GM21528 (cell line): ENCODE results near the gene ADRA2B.
"Not testable (repeated sequence)": the region's sequence is repeated elsewhere in the genome, so short reads cannot be mapped to it uniquely, and the experiment has no call there.

ENCODE experiments used
- ATAC-seq: cut with Tn5 transposase; IDR thresholded peaks from one replicate; pipeline ENCODE4 v1.9.1; 2021; ENCODE audit warnings: mild to moderate bottlenecking, moderate library complexity; ENCODE audit not compliant: unreplicated experiment, low FRiP score

The ADRA2B gene

DNA sequence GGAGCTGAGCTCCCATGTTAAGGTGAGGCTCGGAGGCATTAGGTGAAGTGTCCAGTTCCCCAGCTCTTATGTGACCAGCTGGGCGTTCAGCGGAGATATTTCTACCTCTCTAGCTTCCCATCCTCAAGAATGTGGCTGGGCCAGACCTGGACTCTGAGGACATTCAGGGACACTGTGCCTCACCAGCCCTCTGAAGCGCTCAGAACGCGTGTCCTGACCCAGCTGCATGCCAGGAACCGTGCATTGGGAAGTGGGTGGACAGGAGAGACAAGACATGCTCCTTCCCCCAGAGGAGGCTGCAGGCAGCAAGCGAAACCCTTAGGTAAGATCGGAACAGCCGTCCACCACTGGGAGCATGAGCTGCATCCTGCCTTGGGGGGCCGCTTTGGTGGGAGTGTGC is 43.6 kb downstream of the ADRA2B start:
- no peak for ATAC-seq

DNA sequence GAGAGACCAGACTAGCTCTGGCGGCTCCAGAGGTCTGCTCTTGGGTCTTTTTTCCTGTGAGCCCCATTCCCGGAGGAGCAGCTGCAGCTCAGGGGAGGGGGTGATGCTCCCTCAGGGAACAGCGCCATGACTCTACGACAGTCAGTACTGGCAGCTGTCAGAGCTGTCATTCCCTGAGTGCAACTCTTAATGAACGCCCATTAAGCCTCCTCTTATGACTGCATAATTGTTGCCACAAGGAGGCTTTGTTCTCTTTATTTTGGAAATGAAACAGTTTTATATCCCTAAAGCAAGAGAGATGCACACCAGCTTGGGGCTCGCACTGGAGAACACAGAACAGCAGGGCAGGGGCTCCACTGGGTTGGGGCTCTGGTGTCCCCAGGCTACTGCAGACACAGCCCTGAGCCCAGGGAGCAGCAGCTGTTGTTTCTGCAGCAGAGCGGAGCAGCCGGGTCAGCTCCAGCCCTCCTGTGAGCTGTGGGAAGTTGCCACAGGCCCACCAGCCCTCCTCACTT is 44.3 kb downstream of the ADRA2B start:
- ATAC-seq = not testable (repeated sequence)

DNA sequence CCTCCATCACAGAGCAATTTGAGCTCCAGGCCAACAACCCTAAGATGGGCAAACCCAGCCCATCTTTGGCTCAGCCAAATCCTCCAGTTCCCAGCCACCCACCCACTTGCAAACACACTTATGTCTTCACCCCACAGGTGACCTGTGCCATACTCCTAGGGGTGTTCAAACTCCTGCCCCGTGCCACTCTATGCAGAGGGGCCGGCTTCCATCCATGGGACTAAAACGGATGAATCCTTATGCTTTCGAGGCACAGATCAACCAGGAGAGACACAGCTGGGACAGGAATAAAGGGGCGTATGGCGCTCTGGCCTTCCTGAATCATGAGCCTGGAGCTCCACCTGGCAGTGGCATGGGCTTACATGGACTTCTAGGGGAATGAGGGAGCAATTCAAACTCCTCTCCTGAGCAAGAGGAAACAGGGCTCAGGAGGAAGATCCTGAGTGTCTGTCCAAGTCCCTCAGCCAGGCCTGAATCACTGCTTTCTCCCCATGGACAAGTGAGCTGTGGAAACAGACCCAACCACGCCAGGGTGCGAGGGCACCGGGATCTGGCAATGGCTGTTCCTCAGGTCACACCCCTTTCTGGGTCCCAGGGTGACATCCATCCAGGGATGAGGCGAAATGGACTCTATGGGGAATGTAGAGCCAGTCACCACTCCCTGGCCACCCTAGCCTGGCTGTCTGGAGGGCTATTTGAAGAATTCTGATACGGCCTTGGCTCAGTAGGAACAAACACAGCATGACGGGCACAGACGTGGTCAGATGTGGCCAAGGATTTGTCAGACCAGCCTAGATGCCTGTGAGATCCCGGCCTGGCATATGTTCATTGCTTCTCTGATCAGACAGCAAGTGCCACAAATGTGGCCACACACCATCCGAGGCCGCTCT is 45.0 kb downstream of the ADRA2B start:
- ATAC-seq = not testable (repeated sequence)

DNA sequence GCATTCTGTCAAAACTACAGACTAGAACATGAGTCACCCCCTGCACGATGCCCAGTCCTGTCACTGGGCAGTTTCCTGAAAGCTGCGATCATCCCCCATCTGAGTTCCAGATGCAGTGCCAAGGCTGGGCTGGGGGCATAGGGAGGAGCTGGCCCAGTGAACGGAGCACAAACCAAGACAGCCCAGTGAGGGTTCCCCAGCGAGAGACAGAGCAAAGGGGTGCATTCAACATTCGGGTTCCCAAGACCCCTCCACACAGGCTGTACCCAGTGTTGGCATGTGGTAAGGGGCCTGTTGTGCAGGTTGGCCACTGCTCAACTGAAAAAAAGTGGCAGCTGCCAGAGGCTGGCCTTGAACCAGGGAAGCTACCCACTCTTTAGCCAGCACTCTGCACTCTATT is 46.0 kb downstream of the ADRA2B start:
- ATAC-seq = not testable (repeated sequence)

GRCh38 chr2:96069878-96070277 is 46.5 kb downstream of the ADRA2B start:
- not testable (repeated sequence) for ATAC-seq

DNA sequence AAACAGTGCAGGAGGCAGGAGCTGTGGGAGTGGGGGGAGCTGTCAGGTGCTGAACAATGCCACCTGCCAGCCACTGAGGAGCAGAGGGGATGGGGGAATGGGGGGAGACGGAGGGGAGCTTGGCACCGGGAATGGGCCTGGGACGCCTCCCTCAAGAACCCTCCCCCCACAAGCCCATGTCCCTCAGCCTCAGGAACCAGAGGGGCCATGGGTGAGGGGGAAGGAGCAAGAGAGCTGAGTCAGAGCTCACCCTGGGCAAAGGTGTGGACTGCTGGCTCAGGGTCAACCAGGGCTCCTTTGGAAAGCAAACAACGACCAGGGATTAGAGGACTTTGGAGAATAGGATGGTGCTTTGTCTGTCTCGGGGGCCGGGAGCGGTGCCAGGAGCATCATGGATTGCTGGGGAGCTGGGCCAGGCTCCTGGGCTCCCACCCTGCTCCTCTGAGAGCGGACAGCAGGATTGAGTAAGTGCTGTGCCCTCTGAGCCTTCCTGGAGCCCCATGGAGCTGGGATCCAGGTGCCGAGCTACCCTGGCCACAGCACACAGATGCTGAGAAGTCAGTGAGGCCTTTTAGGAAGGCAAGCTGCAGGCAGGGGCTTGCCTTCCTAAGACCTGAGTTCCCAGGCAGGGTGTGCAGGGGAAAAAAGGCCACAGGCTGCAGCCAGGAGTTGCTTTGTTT is 48.3 kb downstream of the ADRA2B start:
- ATAC-seq = not testable (repeated sequence)

DNA sequence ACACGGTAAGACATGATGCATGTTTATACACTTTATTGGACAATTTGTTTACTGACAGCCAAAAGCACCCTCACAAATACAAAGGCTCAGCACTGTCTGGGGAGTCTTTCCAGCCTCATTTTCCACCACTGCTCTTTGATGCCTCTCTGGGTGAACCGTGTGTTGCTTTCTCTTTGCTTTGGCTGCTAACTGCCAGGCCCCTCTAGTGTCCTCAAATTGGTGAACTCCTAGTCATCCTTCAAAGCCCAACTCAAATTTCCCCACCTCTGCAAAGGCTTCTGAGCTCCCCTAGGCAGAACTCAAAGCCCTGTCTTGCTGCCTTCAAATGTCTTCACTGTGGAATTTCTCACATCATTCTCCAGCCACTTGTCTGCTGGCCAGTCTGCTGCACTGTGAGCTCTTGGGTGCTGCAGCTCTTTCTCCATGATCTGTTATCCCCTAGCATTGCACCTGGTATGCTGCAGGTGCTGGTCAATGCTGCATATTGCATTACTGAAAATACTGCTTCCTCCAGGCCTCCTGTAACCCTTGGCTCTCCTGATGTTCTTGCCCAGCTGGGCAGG is 49.2 kb downstream of the ADRA2B start:
- ATAC-seq = not testable (repeated sequence)

DNA sequence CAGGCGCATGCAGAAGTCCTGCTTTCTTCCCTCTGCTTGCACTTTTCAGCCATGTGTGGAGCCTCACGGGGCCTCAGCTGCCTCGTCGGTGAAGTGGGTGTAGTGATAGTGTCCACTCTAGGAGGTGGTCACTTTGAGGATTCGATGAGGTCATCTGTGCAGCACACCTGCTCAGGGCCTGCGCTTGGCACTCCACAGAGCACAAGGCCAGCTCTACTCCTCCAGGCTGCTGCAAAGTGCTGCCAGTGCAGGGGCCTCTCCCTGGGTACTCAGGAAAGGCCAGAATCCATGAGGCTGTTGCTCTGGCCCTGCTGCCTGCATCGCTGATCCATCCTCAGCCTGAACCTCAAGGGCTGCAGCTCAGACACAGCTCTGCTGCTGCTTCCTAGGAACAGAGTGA is 49.9 kb downstream of the ADRA2B start:
- not testable (repeated sequence) for ATAC-seq

DNA sequence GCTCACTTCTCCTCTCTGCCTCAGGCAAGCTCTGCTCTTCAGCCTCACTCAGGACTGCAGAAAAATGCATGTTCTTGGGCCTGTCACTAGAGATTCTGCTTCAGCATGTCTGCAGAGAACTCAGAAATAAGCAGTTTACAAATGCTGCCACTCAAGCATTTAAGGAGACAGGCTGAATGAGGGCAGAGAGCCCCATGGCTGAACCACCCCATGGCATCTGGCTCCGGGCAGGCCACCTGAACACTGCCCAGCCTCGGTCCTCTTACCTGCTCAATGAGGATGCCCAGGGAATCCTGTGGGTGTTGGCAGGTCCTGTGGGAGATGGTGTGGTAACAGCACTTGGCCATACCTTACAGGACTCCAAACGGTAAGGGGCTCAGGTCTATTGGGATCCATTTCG is 50.4 kb downstream of the ADRA2B start:
- not testable (repeated sequence) for ATAC-seq

DNA sequence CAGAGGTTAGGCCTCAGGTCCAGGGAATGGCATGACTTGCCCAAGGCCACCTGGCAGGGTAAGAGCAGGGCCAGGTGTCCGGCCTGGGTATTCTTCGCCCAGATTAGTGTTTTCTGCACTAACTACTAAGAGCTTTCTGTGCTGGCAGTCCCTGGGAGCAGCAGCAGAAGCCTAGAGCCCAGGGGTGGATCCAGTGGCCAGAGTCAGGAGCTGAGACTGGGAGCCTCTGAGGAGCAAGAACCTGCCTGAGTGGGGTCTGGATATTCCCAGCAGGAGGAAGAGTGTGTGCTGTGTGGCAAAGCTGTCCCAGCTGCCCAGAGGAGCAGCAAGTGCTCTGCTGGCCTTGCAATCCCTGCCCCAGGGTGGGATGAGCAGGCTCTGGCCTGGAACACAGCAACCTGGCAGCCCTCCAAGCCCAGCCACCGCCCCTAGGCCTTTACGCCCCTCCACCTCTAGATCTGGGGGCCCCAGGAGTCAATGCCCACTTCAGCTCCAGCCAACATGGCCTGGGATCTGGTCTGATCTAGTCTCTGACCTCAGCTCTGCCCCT is 50.9 kb downstream of the ADRA2B start:
- ATAC-seq = no peak

DNA sequence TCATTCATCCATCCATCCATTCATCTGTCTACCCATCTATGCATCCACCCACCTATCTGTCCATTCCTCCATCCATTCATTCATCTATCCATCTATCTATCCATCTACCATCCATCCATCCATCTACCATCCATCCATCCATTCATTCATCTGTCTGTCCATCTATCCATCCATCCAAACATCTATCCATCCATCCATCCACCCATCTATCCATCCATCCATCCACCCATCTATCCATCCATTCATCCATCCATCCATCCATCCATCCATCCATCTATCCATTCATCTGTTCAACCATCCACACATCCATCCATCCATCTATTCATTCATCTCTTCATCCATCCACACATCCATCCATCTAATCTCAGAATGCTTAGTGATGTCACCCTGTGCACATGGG is 51.6 kb downstream of the ADRA2B start:
- ATAC-seq = not testable (repeated sequence)

DNA sequence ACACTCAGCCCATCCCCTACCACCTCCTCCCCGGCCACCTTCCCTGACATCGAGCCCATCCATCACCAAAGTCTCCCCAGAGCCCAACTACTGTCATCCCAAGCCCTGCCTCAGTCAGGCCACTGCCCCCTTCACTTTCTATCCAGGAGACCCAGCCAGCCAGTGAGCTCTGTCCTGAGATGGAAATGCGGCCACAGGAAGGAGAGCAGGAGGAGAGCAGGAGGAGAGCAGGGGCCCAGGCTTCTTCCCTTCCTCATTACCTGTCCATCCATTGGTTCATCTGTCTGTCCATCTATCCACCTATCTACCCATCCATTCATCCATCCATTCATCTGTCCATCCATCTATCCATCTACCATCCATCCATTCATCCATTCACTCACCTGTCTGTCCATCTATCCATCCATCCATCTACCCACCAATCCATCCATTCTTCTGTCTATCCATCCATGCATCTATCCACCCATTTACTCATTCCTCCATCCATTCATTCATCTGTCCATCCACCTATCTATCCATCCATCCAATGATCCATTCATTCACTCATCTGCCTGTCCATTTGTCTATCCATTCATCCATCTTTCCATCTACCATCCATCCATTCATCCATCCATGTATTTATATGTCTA is 52.2 kb downstream of the ADRA2B start:
- not testable (repeated sequence) for ATAC-seq

DNA sequence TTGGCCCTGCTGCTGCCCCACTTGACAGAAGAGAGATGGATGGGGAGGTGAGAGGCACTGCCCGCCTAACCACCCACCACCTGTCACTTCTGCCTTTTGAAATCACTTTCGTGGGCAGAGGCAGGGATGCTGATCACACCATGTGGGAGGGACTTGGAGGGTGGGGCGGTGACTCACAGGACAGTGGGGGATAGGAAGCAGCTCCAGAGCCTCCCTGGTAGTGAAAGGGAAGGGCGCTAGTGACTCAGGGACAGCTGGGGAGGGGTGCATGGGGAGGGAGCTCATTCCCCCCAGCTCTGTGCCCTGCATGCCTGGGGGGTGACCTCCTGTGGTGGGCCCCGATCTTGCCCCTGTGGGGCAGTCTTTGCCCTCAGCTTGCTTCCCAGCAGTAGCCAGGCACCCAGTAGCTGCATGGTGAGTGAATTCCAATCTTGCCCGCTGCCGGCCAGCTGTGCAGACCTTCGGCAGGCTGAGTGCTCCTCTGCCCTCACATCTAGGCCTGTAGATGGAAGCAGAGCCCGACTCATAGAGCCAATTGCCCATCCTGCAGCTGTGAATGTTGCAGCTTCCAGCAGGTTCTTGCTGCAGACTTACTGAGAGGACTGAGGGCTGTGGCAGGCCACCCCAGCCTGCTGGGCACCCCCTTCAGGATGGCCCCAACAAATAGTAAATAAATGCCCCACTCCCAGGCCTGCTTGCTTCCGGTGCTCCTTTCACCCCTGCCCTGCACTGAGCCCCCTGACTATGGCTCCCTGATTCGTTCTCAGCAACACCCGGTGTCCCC is 53.1 kb downstream of the ADRA2B start:
- ATAC-seq = not testable (repeated sequence)
